Liver (tissue), 9 donors: ENCODE results near the gene KHDC3L. TPM values are rescaled to one million over a fixed set of nuclear protein-coding genes. Genes with fewer than 3 reads are reported as not detected.

ENCODE experiments used
- DNase-seq: peaks from one replicate; pipeline ENCODE4 v3.0.0-alpha.2; 2017; ENCODE audit warnings: low spot score
- H3K27ac ChIP-seq, 2 donors: one replicate each; pipeline ENCODE4 v1.7.0; 2013; ENCODE audit warnings: inconsistent platforms in 2 of 2, low read length in 2 of 2, control low read depth in 1 of 2, low read depth in 1 of 2, mild to moderate bottlenecking in 1 of 2
- H3K27me3 ChIP-seq, 4 donors: one replicate each; pipeline versions ENCODE4 v1.6.1 to v1.7.0; 2013; ENCODE audit warnings: low read length in 3 of 4, inconsistent platforms in 1 of 4, mild to moderate bottlenecking in 1 of 4, moderate library complexity in 1 of 4; ENCODE audit not compliant: control insufficient read depth in 4 of 4, insufficient read depth in 4 of 4
- H3K36me3 ChIP-seq, 4 donors: one replicate each; pipeline versions ENCODE4 v1.6.1 to v1.7.0; 2013; ENCODE audit warnings: low read length in 3 of 4, mild to moderate bottlenecking in 3 of 4, low read depth in 1 of 4, moderate library complexity in 1 of 4; ENCODE audit not compliant: control insufficient read depth in 4 of 4, insufficient read depth in 3 of 4
- H3K4me1 ChIP-seq, 4 donors: one replicate each; pipeline versions ENCODE4 v1.6.1 to v1.7.0; 2013; ENCODE audit warnings: low read length in 3 of 4, mild to moderate bottlenecking in 3 of 4, moderate library complexity in 1 of 4; ENCODE audit not compliant: control insufficient read depth in 4 of 4, insufficient read depth in 4 of 4
- H3K4me3 ChIP-seq, 3 donors: one replicate each; pipeline versions ENCODE4 v1.6.1 to v1.7.0; 2013; ENCODE audit warnings: low read length in 3 of 3, control low read depth in 1 of 3, low read depth in 1 of 3, mild to moderate bottlenecking in 1 of 3
- H3K9ac ChIP-seq, 2 donors: one replicate each; pipeline ENCODE4 v1.7.0; 2013; ENCODE audit warnings: low read length in 2 of 2, mild to moderate bottlenecking in 2 of 2, moderate library complexity in 2 of 2, control low read depth in 1 of 2, low read depth in 1 of 2
- H3K9me3 ChIP-seq, 4 donors: one replicate each; pipeline versions ENCODE4 v1.6.1 to v1.7.0; 2013; ENCODE audit warnings: low read length in 3 of 4; ENCODE audit not compliant: control insufficient read depth in 4 of 4
- CTCF ChIP-seq: fragments of 150-350 bp; IDR thresholded peaks from 2 replicates; pipeline ENCODE4 v1.5.1; 2017; ENCODE audit warnings: improper control_type of control experiment, low read depth, low read length; ENCODE audit not compliant: missing input control
- EGR1 ChIP-seq, 2 donors: IDR thresholded peaks; 2 replicates each; pipeline ENCODE4 v1.6.1; 2016 to 2018; ENCODE audit warnings: antibody characterized with exemption in 2 of 2, low read depth in 2 of 2
- FOXA1 ChIP-seq: IDR thresholded peaks from 2 replicates; pipeline ENCODE4 v1.6.1; 2016; ENCODE audit warnings: antibody characterized with exemption
- FOXA2 ChIP-seq: IDR thresholded peaks from 2 replicates; pipeline ENCODE4 v1.6.1; 2016; ENCODE audit warnings: antibody characterized with exemption
- GABPA ChIP-seq, 2 donors: IDR thresholded peaks in 1 of 2; conservative IDR thresholded peaks in 1 of 2; 2 replicates each; pipeline ENCODE4 v1.6.1; 2016; ENCODE audit warnings: antibody characterized with exemption in 2 of 2, mild to moderate bottlenecking in 1 of 2, moderate library complexity in 1 of 2
- HNF4A ChIP-seq, 2 donors: conservative IDR thresholded peaks; 2 replicates each; pipeline ENCODE4 v1.6.1; 2016; ENCODE audit warnings: antibody characterized with exemption in 2 of 2, mild to moderate bottlenecking in 2 of 2
- HNF4G ChIP-seq: IDR thresholded peaks from 2 replicates; pipeline ENCODE4 v1.6.1; 2016; ENCODE audit warnings: antibody characterized with exemption
- JUND ChIP-seq, 2 donors: IDR thresholded peaks; 2 replicates each; pipeline ENCODE4 v1.6.1; 2016; ENCODE audit warnings: antibody characterized with exemption in 2 of 2
- MAX ChIP-seq: IDR thresholded peaks from 2 replicates; pipeline ENCODE4 v1.6.1; 2016; ENCODE audit warnings: antibody characterized with exemption
- NR2F2 ChIP-seq: IDR thresholded peaks from 2 replicates; pipeline ENCODE4 v1.6.1; 2016; ENCODE audit warnings: antibody characterized with exemption
- RAD21 ChIP-seq, 2 donors: IDR thresholded peaks; 2 replicates each; pipeline ENCODE4 v1.6.1; 2016; ENCODE audit warnings: antibody characterized with exemption in 2 of 2, mild to moderate bottlenecking in 2 of 2
- REST ChIP-seq: IDR thresholded peaks from 2 replicates; pipeline ENCODE4 v1.6.1; 2016; ENCODE audit warnings: antibody characterized with exemption, mild to moderate bottlenecking
- RXRA ChIP-seq, 2 donors: IDR thresholded peaks; 2 replicates each; pipeline ENCODE4 v1.6.1; 2017 to 2018; ENCODE audit warnings: antibody characterized with exemption in 2 of 2, mild to moderate bottlenecking in 1 of 2
- SP1 ChIP-seq: IDR thresholded peaks from 2 replicates; pipeline ENCODE4 v1.6.1; 2018; ENCODE audit warnings: antibody characterized with exemption, mild to moderate bottlenecking
- TAF1 ChIP-seq: conservative IDR thresholded peaks from 2 replicates; pipeline ENCODE4 v1.6.1; 2016; ENCODE audit warnings: antibody characterized with exemption, mild to moderate bottlenecking
- YY1 ChIP-seq: IDR thresholded peaks from 2 replicates; pipeline ENCODE4 v1.6.1; 2016; ENCODE audit warnings: antibody characterized with exemption, mild to moderate bottlenecking
- ZBTB33 ChIP-seq: IDR thresholded peaks from 2 replicates; pipeline ENCODE4 v1.6.1; 2016; ENCODE audit warnings: antibody characterized with exemption
- WGBS: extraction: QIAGEN DNeasy Blood & Tissue Kit; methylation state at CpG from one replicate; pipeline ENCODE4 v1.1.7; 2013; 5-methylcytosine and 5-hydroxymethylcytosine counted together
- polyA plus RNA-seq, 2 donors: library from polyadenylated mRNA; stranded (reverse) in 1 of 2; unstranded in 1 of 2; fragments of 200-250 nt in 1 of 2; fragments of >200 nt in 1 of 2; fragmentation: Nextera tagmentation in 1 of 2; extraction: Ambion mirVana in 1 of 2; gene quantifications; one replicate each; pipeline versions ENCODE4 v1.2.1 to v1.2.3, GENCODE V29; 2013 to 2015
- total RNA-seq, 2 donors: library from RNA; depleted of rRNA; stranded (reverse); fragments of >200 nt; gene quantifications; one replicate each; pipeline ENCODE4 v1.2.3, GENCODE V29; 2014
- donor health status: healthy.
- donor health status: healthy.
- donor health status: healthy.
- donor health status: healthy.
- donor health status: healthy.

Gene KHDC3L
- total RNA-seq, result not detected
- not detected for polyA plus RNA-seq

- no peak for TF ChIP-seq TAF1
- no peak for TF ChIP-seq ZBTB33
- TF ChIP-seq NR2F2, result no peak
- TF ChIP-seq SP1, result no peak
- no peak for TF ChIP-seq RXRA (IDR thresholded peaks at IDR 0.05)
- TF ChIP-seq FOXA1, result no peak
- TF ChIP-seq REST, result no peak
- no peak for TF ChIP-seq EGR1 (IDR thresholded peaks at IDR 0.05; ENCODE audit: low read depth in 2 of 2)
- TF ChIP-seq HNF4A (conservative IDR thresholded peaks at IDR 0.05), result no peak
- no peak for TF ChIP-seq RAD21 (IDR thresholded peaks at IDR 0.05)
- TF ChIP-seq GABPA (IDR thresholded peaks at IDR 0.05 in 1 of 2, conservative IDR thresholded peaks at IDR 0.05 in 1 of 2), result no peak
- no peak for TF ChIP-seq CTCF
- no peak for TF ChIP-seq JUND (IDR thresholded peaks at IDR 0.05)
- TF ChIP-seq HNF4G, result no peak
- TF ChIP-seq FOXA2, result no peak
- TF ChIP-seq YY1, result no peak
- no peak for TF ChIP-seq MAX
- Histone ChIP-seq H3K4me3 (no peak within 1 kb of the TSS), H3K9me3 (no peaks in the 10 kb centered on the region), H3K27ac (no peak within 1 kb of the TSS), H3K27me3 (no peaks in the 10 kb centered on the region), H3K9ac (no peak within 1 kb of the TSS), H3K36me3 (no peaks in the 10 kb centered on the region), H3K4me1 (no peaks in the 10 kb centered on the region)
- DNase-seq, result no peak
- 81% methylated on average over 23 of the region's 23 CpGs for WGBS
These were observed at the start of gene KHDC3L for GRCh38 chr6:73362358-73362757. Gene KHDC3L, plus strand, starts transcription at chr6:73362658. Its CDS starts 72 bp downstream, at chr6:73362730.
